Epithelial cell of esophagus (primary cell): ENCODE results near the gene TNPO2.
"Not testable (repeated sequence)": the region's sequence is repeated elsewhere in the genome, so short reads cannot be mapped to it uniquely, and the experiment has no call there.

Experiments used
- DNase-seq: peaks from one replicate; pipeline ENCODE4 v3.0.0; 2010; ENCODE audit warnings: low read depth
- H3K4me3 ChIP-seq: 2 replicates; pipeline ENCODE4 v1.5.1; 2011; ENCODE audit warnings: mild to moderate bottlenecking, low read length, control low read depth
- CTCF ChIP-seq: IDR thresholded peaks from 2 replicates; pipeline ENCODE4 v1.5.1; 2011; ENCODE audit warnings: low read depth, mild to moderate bottlenecking, low read length, control low read depth, inconsistent platforms; ENCODE audit not compliant: insufficient read depth; ENCODE audit errors: missing control alignments

The TNPO2 gene

GRCh38 chr19:12685831-12686230 is 37.9 kb downstream of the TNPO2 start:
- no peak for TF ChIP-seq CTCF
- H3K4me3 ChIP-seq = no peak overlapping the region
- no peak for DNase-seq

- TF ChIP-seq CTCF = no peak
- H3K4me3 ChIP-seq = peak within 1 kb of the TSS; percentile 97
- DNase-seq = peak; percentile 98
Measured at GRCh38 chr19:12681074-12681987, 42.4 kb downstream of the TNPO2 start, which contains the start of gene DHPS. Gene DHPS, minus strand, starts transcription at chr19:12681880. Its CDS starts 114 bp downstream, at chr19:12681766.

GRCh38 chr19:12680034-12680433 is 43.7 kb downstream of the TNPO2 start:
- no peak for DNase-seq
- no peak for TF ChIP-seq CTCF
- H3K4me3 ChIP-seq = no peak overlapping the region

GRCh38 chr19:12678039-12678438 is 45.7 kb downstream of the TNPO2 start:
- H3K4me3 ChIP-seq = not testable (repeated sequence)

GRCh38 chr19:12676928-12677327 is 46.8 kb downstream of the TNPO2 start:
- no peak for DNase-seq
- no peak for TF ChIP-seq CTCF
- no peak overlapping the region for H3K4me3 ChIP-seq

More at GRCh38 chr19:12678039-12678438, 45.7 kb downstream of the TNPO2 start:
- DNase-seq = not testable (repeated sequence)

GRCh38 chr19:12676384-12676792 is 47.3 kb downstream of the TNPO2 start:
- peak; percentile 85 for TF ChIP-seq CTCF
- no peak overlapping the region for H3K4me3 ChIP-seq
- DNase-seq = peak; percentile 80

GRCh38 chr19:12675940-12676339 is 47.8 kb downstream of the TNPO2 start:
- no peak overlapping the region for H3K4me3 ChIP-seq
- no peak for TF ChIP-seq CTCF
- no peak for DNase-seq
